Rectal smooth muscle tissue (tissue), 1 donor: ENCODE results near the gene TNS3.

Experiments used
- H3K27ac ChIP-seq: one replicate; pipeline ENCODE4 v1.7.0; 2013; ENCODE audit warnings: low read depth, low read length, inconsistent platforms
- H3K27me3 ChIP-seq: one replicate; pipeline ENCODE4 v1.7.0; 2013; ENCODE audit warnings: low read length; ENCODE audit not compliant: control insufficient read depth, insufficient read depth
- H3K36me3 ChIP-seq: one replicate; pipeline ENCODE4 v1.7.0; 2013; ENCODE audit warnings: low read length; ENCODE audit not compliant: control insufficient read depth, insufficient read depth
- H3K4me1 ChIP-seq: one replicate; pipeline ENCODE4 v1.7.0; 2013; ENCODE audit warnings: low read length; ENCODE audit not compliant: control insufficient read depth, insufficient read depth
- H3K4me3 ChIP-seq: one replicate; pipeline ENCODE4 v1.7.0; 2013; ENCODE audit warnings: low read length
- H3K9ac ChIP-seq: one replicate; pipeline ENCODE4 v1.7.0; 2013; ENCODE audit warnings: low read length

Gene TNS3

GRCh38 chr7:47428768-47429472 is 153.0 kb downstream of the TNS3 start:
- no peak overlapping the region for H3K9ac ChIP-seq
- H3K36me3 ChIP-seq: peaks cover 6% of the 10 kb centered on the region
- H3K27ac ChIP-seq: no peak overlapping the region

GRCh38 chr7:47428052-47428767 is 153.7 kb downstream of the TNS3 start:
- Histone ChIP-seq H3K4me3 (no peak overlapping the region), H3K27me3 (no peaks in the 10 kb centered on the region), H3K36me3 (peaks cover 6% of the 10 kb centered on the region), H3K4me1 (no peaks in the 10 kb centered on the region), H3K27ac (no peak overlapping the region), H3K9ac (no peak overlapping the region)

More at GRCh38 chr7:47428768-47429472, 153.0 kb downstream of the TNS3 start:
- H3K4me1 ChIP-seq: no peaks in the 10 kb centered on the region
- H3K27me3 ChIP-seq: no peaks in the 10 kb centered on the region
- H3K4me3 ChIP-seq: no peak overlapping the region

GRCh38 chr7:47427051-47427643 is 154.8 kb downstream of the TNS3 start:
- no peak overlapping the region for H3K9ac ChIP-seq
- H3K27me3 ChIP-seq: no peaks in the 10 kb centered on the region
- H3K36me3 ChIP-seq: peaks cover 6% of the 10 kb centered on the region
- no peak overlapping the region for H3K4me3 ChIP-seq
- no peak overlapping the region for H3K27ac ChIP-seq
- no peaks in the 10 kb centered on the region for H3K4me1 ChIP-seq

GRCh38 chr7:47424523-47424922 is 157.4 kb downstream of the TNS3 start:
- H3K9ac ChIP-seq: no peak overlapping the region
- H3K27ac ChIP-seq: no peak overlapping the region
- no peaks in the 10 kb centered on the region for H3K27me3 ChIP-seq
- peaks cover 8% of the 10 kb centered on the region for H3K36me3 ChIP-seq
- H3K4me1 ChIP-seq: no peaks in the 10 kb centered on the region
- no peak overlapping the region for H3K4me3 ChIP-seq

- no peak overlapping the region for H3K4me3 ChIP-seq
- no peaks in the 10 kb centered on the region for H3K4me1 ChIP-seq
- no peak overlapping the region for H3K27ac ChIP-seq
- no peaks in the 10 kb centered on the region for H3K27me3 ChIP-seq
- no peak overlapping the region for H3K9ac ChIP-seq
- peaks cover 8% of the 10 kb centered on the region for H3K36me3 ChIP-seq
These were observed 158.7 kb downstream of the TNS3 start for GRCh38 chr7:47423196-47423595.

GRCh38 chr7:47422611-47423010 is 159.3 kb downstream of the TNS3 start:
- Histone ChIP-seq H3K4me3 (no peak overlapping the region), H3K9ac (no peak overlapping the region), H3K4me1 (no peaks in the 10 kb centered on the region), H3K36me3 (peaks cover 7% of the 10 kb centered on the region), H3K27me3 (no peaks in the 10 kb centered on the region), H3K27ac (no peak overlapping the region)

- no peak overlapping the region for H3K4me3 ChIP-seq
- H3K27me3 ChIP-seq: no peaks in the 10 kb centered on the region
- H3K4me1 ChIP-seq: no peaks in the 10 kb centered on the region
- no peak overlapping the region for H3K9ac ChIP-seq
- no peak overlapping the region for H3K27ac ChIP-seq
- H3K36me3 ChIP-seq: peaks cover 5% of the 10 kb centered on the region
These were observed 160.5 kb downstream of the TNS3 start for GRCh38 chr7:47421456-47421855.

GRCh38 chr7:47420122-47420780 is 161.7 kb downstream of the TNS3 start:
- no peaks in the 10 kb centered on the region for H3K4me1 ChIP-seq
- no peak overlapping the region for H3K9ac ChIP-seq
- H3K4me3 ChIP-seq: no peak overlapping the region
- H3K27me3 ChIP-seq: no peaks in the 10 kb centered on the region
- H3K27ac ChIP-seq: no peak overlapping the region
- H3K36me3 ChIP-seq: peaks cover 5% of the 10 kb centered on the region

GRCh38 chr7:47419471-47419870 is 162.4 kb downstream of the TNS3 start:
- no peak overlapping the region for H3K27ac ChIP-seq
- no peaks in the 10 kb centered on the region for H3K27me3 ChIP-seq
- H3K9ac ChIP-seq: no peak overlapping the region
- H3K36me3 ChIP-seq: peaks cover 5% of the 10 kb centered on the region
- no peaks in the 10 kb centered on the region for H3K4me1 ChIP-seq
- no peak overlapping the region for H3K4me3 ChIP-seq

GRCh38 chr7:47418601-47419309 is 163.2 kb downstream of the TNS3 start:
- no peaks in the 10 kb centered on the region for H3K4me1 ChIP-seq
- no peak overlapping the region for H3K9ac ChIP-seq
- H3K27ac ChIP-seq: no peak overlapping the region
- no peaks in the 10 kb centered on the region for H3K27me3 ChIP-seq
- H3K4me3 ChIP-seq: no peak overlapping the region
- H3K36me3 ChIP-seq: peaks cover 5% of the 10 kb centered on the region

- Histone ChIP-seq H3K27ac (no peak overlapping the region), H3K27me3 (no peaks in the 10 kb centered on the region), H3K9ac (no peak overlapping the region), H3K4me3 (no peak overlapping the region), H3K36me3 (peaks cover 1% of the 10 kb centered on the region), H3K4me1 (no peaks in the 10 kb centered on the region)
These were observed 165.1 kb downstream of the TNS3 start for GRCh38 chr7:47416492-47417480.
